Raji (cell line): ENCODE results near the gene PLCG2.

Experiments used
- POLR2A ChIP-seq: IDR thresholded peaks from 2 replicates; pipeline ENCODE4 v1.6.1; 2011; ENCODE audit warnings: low read depth, low read length, control low read depth; ENCODE audit not compliant: insufficient read depth

The PLCG2 gene

GRCh38 chr16:81779536-81780320 lies 637 bp downstream of the PLCG2 start:
- no peak; the same call in 1 of the 2 replicates for TF ChIP-seq POLR2A

- peak; percentile 41; the same call in 1 of the 2 replicates for TF ChIP-seq POLR2A
Measured at GRCh38 chr16:81780350-81780749, 1.3 kb downstream of the PLCG2 start.

GRCh38 chr16:81782236-81782635 lies 3.1 kb downstream of the PLCG2 start:
- no peak for TF ChIP-seq POLR2A

- TF ChIP-seq POLR2A: peak; percentile 59
Measured at GRCh38 chr16:81784072-81784795, 5.1 kb downstream of the PLCG2 start.

- TF ChIP-seq POLR2A: peak; percentile 42; the same call in 1 of the 2 replicates
Measured at GRCh38 chr16:81785138-81785924, 6.2 kb downstream of the PLCG2 start.

GRCh38 chr16:81786321-81786720 lies 7.2 kb downstream of the PLCG2 start:
- TF ChIP-seq POLR2A: no peak

GRCh38 chr16:81786868-81787267 lies 7.8 kb downstream of the PLCG2 start:
- TF ChIP-seq POLR2A: no peak

GRCh38 chr16:81787659-81788058 lies 8.6 kb downstream of the PLCG2 start:
- TF ChIP-seq POLR2A: no peak

GRCh38 chr16:81790277-81790676 lies 11.2 kb downstream of the PLCG2 start:
- TF ChIP-seq POLR2A: no peak

GRCh38 chr16:81790830-81791435 lies 11.8 kb downstream of the PLCG2 start:
- no peak for TF ChIP-seq POLR2A

GRCh38 chr16:81792828-81793227 lies 13.7 kb downstream of the PLCG2 start:
- TF ChIP-seq POLR2A: no peak

- TF ChIP-seq POLR2A: no peak
Measured at GRCh38 chr16:81795193-81795592, 16.1 kb downstream of the PLCG2 start.

- no peak for TF ChIP-seq POLR2A
Measured at GRCh38 chr16:81796035-81796434, 16.9 kb downstream of the PLCG2 start.

- TF ChIP-seq POLR2A: no peak
Measured at GRCh38 chr16:81796583-81797346, 17.7 kb downstream of the PLCG2 start.
